Neural cell (in vitro differentiated cells): ENCODE measurements around the gene SNX30. TPM values are rescaled to one million over a fixed set of nuclear protein-coding genes. Genes with fewer than 3 reads are reported as not detected.

Experiments
- H2AFZ ChIP-seq: fragments of 200-600, 300-800 bp; sonication (generic), shearing (Covaris generic); 2 replicates; pipeline ENCODE4 v1.6.0; 2014; ENCODE audit warnings: low read depth, mild to moderate bottlenecking, antibody characterized with exemption, low read length, moderate library complexity
- H3F3A ChIP-seq: fragments of 200-600 bp; shearing (Covaris generic); 2 replicates; pipeline ENCODE4 v1.6.1; 2016; ENCODE audit warnings: mild to moderate bottlenecking, moderate library complexity, mixed read lengths, antibody characterized with exemption, low read length; ENCODE audit not compliant: insufficient read depth, poor library complexity, severe bottlenecking
- H3K27ac ChIP-seq: fragments of 200-600, 300-800 bp; sonication (generic), shearing (Covaris generic); 2 replicates; pipeline ENCODE4 v1.5.1; 2014; ENCODE audit warnings: mild to moderate bottlenecking, low read length, moderate library complexity
- H3K27me3 ChIP-seq: fragments of 300-800, 200-600 bp; sonication (generic), shearing (Covaris generic); 2 replicates; pipeline ENCODE4 v1.6.0; 2014; ENCODE audit warnings: mild to moderate bottlenecking, low read depth, low read length, moderate library complexity; ENCODE audit not compliant: insufficient read depth
- H3K36me3 ChIP-seq: fragments of 300-800, 200-600 bp; sonication (generic), shearing (Covaris generic); 2 replicates; pipeline ENCODE4 v1.5.1; 2014; ENCODE audit warnings: mild to moderate bottlenecking, antibody characterized with exemption, low read length, moderate library complexity; ENCODE audit not compliant: insufficient read depth
- H3K4me2 ChIP-seq: fragments of 300-800, 200-600 bp; sonication (generic), shearing (Covaris generic); 2 replicates; pipeline ENCODE4 v1.6.0; 2014; ENCODE audit warnings: mild to moderate bottlenecking, low read length
- H3K4me3 ChIP-seq: fragments of 300-800, 200-600 bp; sonication (generic), shearing (Covaris generic); 2 replicates; pipeline ENCODE4 v1.5.1; 2014; ENCODE audit warnings: mild to moderate bottlenecking, low read length, moderate library complexity
- H3K79me2 ChIP-seq: fragments of 200-600 bp; shearing (Covaris generic); replicated peaks from 2 replicates; pipeline ENCODE4 v1.6.0; 2014; ENCODE audit warnings: mild to moderate bottlenecking, low read length, moderate library complexity; ENCODE audit not compliant: insufficient read depth
- H3K9ac ChIP-seq: fragments of 300-800, 200-600 bp; sonication (generic), shearing (Covaris generic); 2 replicates; pipeline ENCODE4 v1.6.1; 2016; ENCODE audit warnings: mild to moderate bottlenecking, low read length, mixed read lengths
- H3K9me2 ChIP-seq: fragments of 200-600 bp; shearing (Covaris generic); 2 replicates; pipeline ENCODE4 v1.6.1; 2016; ENCODE audit warnings: mild to moderate bottlenecking, low read length, mixed read lengths; ENCODE audit not compliant: insufficient read depth
- H3K9me3 ChIP-seq: fragments of 200-600, 300-800 bp; sonication (generic), shearing (Covaris generic); 2 replicates; pipeline ENCODE4 v1.6.1; 2016; ENCODE audit warnings: mild to moderate bottlenecking, mixed run types, low read length, moderate library complexity, mixed read lengths
- H4K20me1 ChIP-seq: fragments of 200-600 bp; shearing (Covaris generic); 2 replicates; pipeline ENCODE4 v1.6.1; 2016; ENCODE audit warnings: mild to moderate bottlenecking, mixed run types; ENCODE audit not compliant: insufficient read depth
- EP300 ChIP-seq: fragments of 450-650 bp; conservative IDR thresholded peaks from 2 replicates; pipeline ENCODE4 v1.6.1; 2014; ENCODE audit warnings: antibody characterized with exemption, mild to moderate bottlenecking, moderate library complexity; ENCODE audit not compliant: poor library complexity, severe bottlenecking
- EZH2 ChIP-seq: fragments of 200-600, 300-800 bp; shearing (Covaris generic), sonication (generic); IDR thresholded peaks from 2 replicates; pipeline ENCODE4 v1.6.1; 2014; ENCODE audit warnings: antibody characterized with exemption, low read length, borderline replicate concordance, mild to moderate bottlenecking; ENCODE audit not compliant: insufficient read depth, poor library complexity, severe bottlenecking
- MXI1 ChIP-seq: fragments of 450-650 bp; conservative IDR thresholded peaks from 2 replicates; pipeline ENCODE4 v1.6.1; 2014; ENCODE audit warnings: antibody characterized with exemption, mild to moderate bottlenecking; ENCODE audit not compliant: poor library complexity, severe bottlenecking
- POLR2AphosphoS5 ChIP-seq: IDR thresholded peaks from 2 replicates; pipeline ENCODE4 v1.6.1; 2012
- RAD21 ChIP-seq: fragments of 450-650 bp; conservative IDR thresholded peaks from 2 replicates; pipeline ENCODE4 v1.6.1; 2014; ENCODE audit warnings: antibody characterized with exemption, mild to moderate bottlenecking, moderate library complexity
- REST ChIP-seq: IDR thresholded peaks from 2 replicates; pipeline ENCODE4 v1.6.1; 2012; ENCODE audit warnings: borderline replicate concordance
- SMC3 ChIP-seq: fragments of 450-650 bp; conservative IDR thresholded peaks from 2 replicates; pipeline ENCODE4 v1.6.1; 2014; ENCODE audit warnings: antibody characterized with exemption, mild to moderate bottlenecking, moderate library complexity; ENCODE audit not compliant: poor library complexity
- TAF1 ChIP-seq: IDR thresholded peaks from 2 replicates; pipeline ENCODE4 v1.6.1; 2012; ENCODE audit warnings: low read depth
- polyA plus RNA-seq: library from polyadenylated mRNA; depleted of rRNA; stranded (reverse); fragments of >200 nt; gene quantifications from 2 replicates; pipeline ENCODE4 v1.2.3, GENCODE V29; 2014
- TF ChIP-seq, protein P1 (sequence below): fragments of 450-650 bp; IDR thresholded peaks from 2 replicates; pipeline ENCODE4 v1.5.1; 2014; ENCODE audit warnings: antibody characterized with exemption, mild to moderate bottlenecking, moderate library complexity; ENCODE audit not compliant: poor library complexity, severe bottlenecking

SNX30 gene
- polyA plus RNA-seq, 1 donor from 2014 or later, result 30.0 TPM

- no peak overlapping the region for H3K4me3 ChIP-seq
- H3K36me3 ChIP-seq, result no peaks in the 10 kb centered on the region
- no peaks in the 10 kb centered on the region for H3K9me2 ChIP-seq
- TF ChIP-seq, protein P1, sequence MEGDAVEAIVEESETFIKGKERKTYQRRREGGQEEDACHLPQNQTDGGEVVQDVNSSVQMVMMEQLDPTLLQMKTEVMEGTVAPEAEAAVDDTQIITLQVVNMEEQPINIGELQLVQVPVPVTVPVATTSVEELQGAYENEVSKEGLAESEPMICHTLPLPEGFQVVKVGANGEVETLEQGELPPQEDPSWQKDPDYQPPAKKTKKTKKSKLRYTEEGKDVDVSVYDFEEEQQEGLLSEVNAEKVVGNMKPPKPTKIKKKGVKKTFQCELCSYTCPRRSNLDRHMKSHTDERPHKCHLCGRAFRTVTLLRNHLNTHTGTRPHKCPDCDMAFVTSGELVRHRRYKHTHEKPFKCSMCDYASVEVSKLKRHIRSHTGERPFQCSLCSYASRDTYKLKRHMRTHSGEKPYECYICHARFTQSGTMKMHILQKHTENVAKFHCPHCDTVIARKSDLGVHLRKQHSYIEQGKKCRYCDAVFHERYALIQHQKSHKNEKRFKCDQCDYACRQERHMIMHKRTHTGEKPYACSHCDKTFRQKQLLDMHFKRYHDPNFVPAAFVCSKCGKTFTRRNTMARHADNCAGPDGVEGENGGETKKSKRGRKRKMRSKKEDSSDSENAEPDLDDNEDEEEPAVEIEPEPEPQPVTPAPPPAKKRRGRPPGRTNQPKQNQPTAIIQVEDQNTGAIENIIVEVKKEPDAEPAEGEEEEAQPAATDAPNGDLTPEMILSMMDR, result no peak
- TF ChIP-seq MXI1 (no peak), EP300 (no peak), POLR2AphosphoS5 (no peak), TAF1 (no peak), REST (no peak), SMC3 (no peak), EZH2 (no peak), RAD21 (no peak)
- H4K20me1 ChIP-seq, result no peaks in the 10 kb centered on the region
- H3F3A ChIP-seq, result no peaks in the 10 kb centered on the region
- H3K4me2 ChIP-seq, result no peak overlapping the region
- H2AFZ ChIP-seq, result no peak overlapping the region
- no peak overlapping the region for H3K27ac ChIP-seq
- no peak overlapping the region for H3K9ac ChIP-seq
- no peaks in the 10 kb centered on the region for H3K9me3 ChIP-seq
- H3K27me3 ChIP-seq, result no peaks in the 10 kb centered on the region
- H3K79me2 ChIP-seq, result peaks cover 15% of the 10 kb centered on the region
Measured at GRCh38 chr9:112719241-112719691, 31.3 kb upstream of the SNX30 start.

- H4K20me1 ChIP-seq, result no peaks in the 10 kb centered on the region
- no peaks in the 10 kb centered on the region for H3K9me3 ChIP-seq
- no peaks in the 10 kb centered on the region for H3K27me3 ChIP-seq
- no peak overlapping the region for H2AFZ ChIP-seq
- H3K36me3 ChIP-seq, result no peaks in the 10 kb centered on the region
- H3F3A ChIP-seq, result no peaks in the 10 kb centered on the region
- peaks cover 15% of the 10 kb centered on the region for H3K79me2 ChIP-seq
- H3K4me2 ChIP-seq, result no peak overlapping the region
- no peak overlapping the region for H3K9ac ChIP-seq
- no peak overlapping the region for H3K27ac ChIP-seq
- no peak overlapping the region for H3K4me3 ChIP-seq
- TF ChIP-seq RAD21 (no peak), EP300 (no peak)
- TF ChIP-seq, protein P1, result no peak
- H3K9me2 ChIP-seq, result no peaks in the 10 kb centered on the region
Measured at GRCh38 chr9:112719696-112720095, 30.9 kb upstream of the SNX30 start.
